ENCODE measurements around the gene LRRC8C.

LRRC8C gene

GRCh38 chr1:89587729-89588161 lies 45.2 kb upstream of the LRRC8C start:
- no peaks in the 10 kb centered on the region for H3K79me2 ChIP-seq (ENCODE audit: insufficient read depth, low read length)
- H3K36me3 ChIP-seq (ENCODE audit: insufficient read depth, low read length) = peaks cover 49% of the 10 kb centered on the region
- H3K9me2 ChIP-seq (ENCODE audit: low read depth, low read length) = no peaks in the 10 kb centered on the region

DNA sequence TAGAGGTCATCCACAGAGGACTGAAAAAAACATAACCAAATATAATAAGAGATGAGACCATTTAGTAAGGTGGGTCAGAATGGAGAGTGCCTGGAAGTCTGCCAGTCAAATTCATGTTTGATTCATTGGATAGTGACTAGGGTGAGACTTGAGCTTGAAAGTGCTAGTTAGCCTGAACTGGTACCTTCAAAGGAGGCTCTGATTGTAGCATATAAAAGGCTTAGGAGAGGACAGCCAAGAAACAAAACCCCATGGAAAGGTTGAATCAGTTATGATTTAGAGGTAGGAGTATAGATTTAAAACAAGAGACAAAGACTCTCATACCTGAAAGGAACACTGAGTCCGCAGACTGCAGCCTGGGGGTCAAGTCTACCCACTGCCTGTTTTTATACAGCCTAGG lies 44.4 kb upstream of the LRRC8C start:
- Histone ChIP-seq H3K4me3 (ENCODE audit: low read depth, low read length, poor library complexity, severe bottlenecking) (no peak overlapping the region), H3K9ac (ENCODE audit: low read length) (no peak overlapping the region), H3K9me3 (ENCODE audit: low read length) (no peaks in the 10 kb centered on the region), H3F3A (ENCODE audit: insufficient read depth, low read length) (no peaks in the 10 kb centered on the region), H3K79me2 (ENCODE audit: insufficient read depth, low read length) (no peaks in the 10 kb centered on the region), H3K36me3 (ENCODE audit: insufficient read depth, low read length) (peaks cover 47% of the 10 kb centered on the region; the same call in 1 of the 2 replicates), H3K4me1 (ENCODE audit: insufficient read depth, low read length, severe bottlenecking) (no peaks in the 10 kb centered on the region), H3K27ac (ENCODE audit: low read depth, low read length, poor library complexity, severe bottlenecking) (no peak overlapping the region), H3K27me3 (ENCODE audit: insufficient read depth, low read length) (no peaks in the 10 kb centered on the region), H2AFZ (ENCODE audit: low read length) (no peak overlapping the region), H4K20me1 (ENCODE audit: insufficient read depth, low read length) (no peaks in the 10 kb centered on the region), H3K4me2 (ENCODE audit: low read length) (no peak overlapping the region), H3K9me2 (ENCODE audit: low read depth, low read length) (no peaks in the 10 kb centered on the region)
- TF ChIP-seq EZH2 (IDR thresholded peaks at IDR 0.05; ENCODE audit: borderline replicate concordance, low read length) (no peak), CTCF (IDR thresholded peaks at IDR 0.05; ENCODE audit: low read length) (no peak)

More at GRCh38 chr1:89587729-89588161, 45.2 kb upstream of the LRRC8C start:
- no peak overlapping the region for H2AFZ ChIP-seq (ENCODE audit: low read length)
- H3K27ac ChIP-seq (ENCODE audit: low read depth, low read length, poor library complexity, severe bottlenecking) = no peak overlapping the region
- no peak overlapping the region for H3K4me2 ChIP-seq (ENCODE audit: low read length)
- H3K27me3 ChIP-seq (ENCODE audit: insufficient read depth, low read length) = no peaks in the 10 kb centered on the region
- no peaks in the 10 kb centered on the region for H3K4me1 ChIP-seq (ENCODE audit: insufficient read depth, low read length, severe bottlenecking)
- TF ChIP-seq EZH2 (IDR thresholded peaks at IDR 0.05; ENCODE audit: borderline replicate concordance, low read length) (no peak), CTCF (IDR thresholded peaks at IDR 0.05; ENCODE audit: low read length) (no peak)
- H4K20me1 ChIP-seq (ENCODE audit: insufficient read depth, low read length) = no peaks in the 10 kb centered on the region
- no peak overlapping the region for H3K9ac ChIP-seq (ENCODE audit: low read length)
- no peak overlapping the region for H3K4me3 ChIP-seq (ENCODE audit: low read depth, low read length, poor library complexity, severe bottlenecking)
- H3F3A ChIP-seq (ENCODE audit: insufficient read depth, low read length) = no peaks in the 10 kb centered on the region
- no peaks in the 10 kb centered on the region for H3K9me3 ChIP-seq (ENCODE audit: low read length)

DNA sequence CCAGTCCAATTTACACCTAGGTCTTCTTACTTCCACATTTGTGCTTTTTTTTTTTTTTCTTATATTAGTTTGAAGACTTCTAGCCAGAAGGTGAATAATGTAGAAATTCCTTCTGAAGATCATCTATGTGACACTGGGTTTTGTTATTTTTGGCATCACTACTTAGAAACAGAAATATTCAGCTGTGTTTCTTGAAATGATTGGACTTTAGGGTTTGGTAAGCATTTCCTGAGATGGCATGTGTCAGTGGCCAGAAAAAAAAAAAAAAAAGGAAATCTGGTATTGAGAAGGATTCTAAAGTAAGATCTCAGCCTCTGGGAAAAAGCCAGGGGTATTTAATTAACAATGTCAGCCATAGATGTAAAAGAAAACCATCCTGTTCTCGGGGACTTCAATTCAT lies 43.4 kb upstream of the LRRC8C start:
- no peaks in the 10 kb centered on the region for H4K20me1 ChIP-seq (ENCODE audit: insufficient read depth, low read length)
- peaks cover 40% of the 10 kb centered on the region; the same call in 1 of the 2 replicates for H3K36me3 ChIP-seq (ENCODE audit: insufficient read depth, low read length)
- H3K9ac ChIP-seq (ENCODE audit: low read length) = no peak overlapping the region
- H3K9me2 ChIP-seq (ENCODE audit: low read depth, low read length) = no peaks in the 10 kb centered on the region
- H3K79me2 ChIP-seq (ENCODE audit: insufficient read depth, low read length) = no peaks in the 10 kb centered on the region
- no peaks in the 10 kb centered on the region for H3K27me3 ChIP-seq (ENCODE audit: insufficient read depth, low read length)
- H3K27ac ChIP-seq (ENCODE audit: low read depth, low read length, poor library complexity, severe bottlenecking) = no peak overlapping the region
- TF ChIP-seq EZH2 (IDR thresholded peaks at IDR 0.05; ENCODE audit: borderline replicate concordance, low read length) (no peak), CTCF (IDR thresholded peaks at IDR 0.05; ENCODE audit: low read length) (no peak)
- H3K4me2 ChIP-seq (ENCODE audit: low read length) = no peak overlapping the region
- H3K9me3 ChIP-seq (ENCODE audit: low read length) = no peaks in the 10 kb centered on the region
- H3F3A ChIP-seq (ENCODE audit: insufficient read depth, low read length) = no peaks in the 10 kb centered on the region
- peaks cover 2% of the 10 kb centered on the region for H3K4me1 ChIP-seq (ENCODE audit: insufficient read depth, low read length, severe bottlenecking)
- no peak overlapping the region for H2AFZ ChIP-seq (ENCODE audit: low read length)
- H3K4me3 ChIP-seq (ENCODE audit: low read depth, low read length, poor library complexity, severe bottlenecking) = no peak overlapping the region

All from OCI-LY1 (cell line).